HG02840 (cell line): Measurements from ENCODE around the gene GGCT.
A peak's percentile ranks its signal among the peaks of the same experiment; 100 is the strongest.
"Not testable (repeated sequence)": the region's sequence is repeated elsewhere in the genome, so short reads cannot be mapped to it uniquely, and the experiment has no call there.

Experiments
- ATAC-seq: cut with Tn5 transposase; IDR thresholded peaks from one replicate; pipeline ENCODE4 v1.9.1; 2021; ENCODE audit warnings: mild to moderate bottlenecking, moderate library complexity, moderate number of reproducible peaks; ENCODE audit not compliant: unreplicated experiment, low FRiP score

Gene GGCT

DNA sequence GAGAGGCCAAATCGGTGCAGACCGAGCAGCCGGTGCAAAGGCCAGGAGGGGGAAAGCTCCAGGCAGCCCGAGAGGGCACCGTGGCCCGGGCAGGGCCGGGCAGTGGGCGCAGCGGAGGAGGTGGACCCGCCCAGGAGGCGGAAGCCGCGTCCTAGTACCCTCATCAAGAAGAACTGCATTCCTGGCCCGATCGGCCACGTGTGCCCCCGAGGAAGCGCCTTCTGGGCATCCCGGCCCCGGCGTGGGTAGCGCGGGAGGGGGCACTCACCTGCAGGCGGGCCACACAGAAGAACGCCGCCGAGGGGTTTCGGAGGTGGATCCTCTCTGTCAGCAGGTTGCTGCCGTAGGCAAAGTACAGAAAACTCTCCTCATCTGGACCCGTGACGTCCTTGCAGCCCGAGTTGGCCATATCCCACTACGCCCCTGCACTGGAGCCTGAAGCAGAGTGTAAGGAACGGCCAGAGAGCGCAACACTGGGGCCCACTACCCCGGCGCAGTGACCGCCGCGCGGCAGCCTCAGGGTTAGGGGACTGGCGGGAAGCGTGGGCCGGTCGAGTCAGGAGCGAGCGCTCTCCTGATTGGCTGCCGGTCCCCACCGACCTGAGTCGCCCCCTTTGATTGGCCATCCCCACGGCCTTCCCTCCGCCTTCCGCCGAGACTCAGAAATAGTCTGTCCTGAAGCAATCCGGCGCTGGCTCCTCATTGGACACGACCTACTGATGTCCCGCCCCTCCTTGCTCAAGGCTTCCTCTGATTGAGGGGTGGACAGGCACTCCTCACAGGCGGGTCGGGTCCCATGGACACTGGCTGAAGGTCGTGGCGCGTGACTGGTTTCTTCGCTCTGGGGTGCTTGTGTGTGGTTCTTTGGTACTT, at the start of gene GGCT:
Gene GGCT, minus strand, starts transcription at position 529 of the 873 bp plus-strand sequence. Its CDS starts 120 bp downstream, at position 409.
- ATAC-seq, result peak; percentile 99

DNA sequence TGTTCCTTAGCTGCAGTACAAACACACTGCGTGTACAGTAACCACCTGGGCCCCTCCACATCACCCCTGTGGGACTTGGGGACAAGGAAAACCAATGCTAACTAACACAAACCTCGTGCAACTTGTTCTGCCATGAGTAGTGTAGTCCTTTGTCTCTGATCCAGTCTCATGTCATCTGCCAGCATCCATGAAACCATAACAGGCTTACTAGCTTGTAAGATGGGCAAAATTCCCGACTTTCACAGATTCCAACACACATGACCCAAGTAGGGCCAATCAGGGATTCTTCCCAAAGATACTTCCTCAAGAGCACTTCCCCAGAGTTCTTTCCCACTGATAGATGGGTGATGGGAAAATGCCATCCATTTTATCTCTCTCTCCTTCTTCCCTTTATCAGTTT, 48.9 kb upstream of the GGCT start:
- ATAC-seq, result no peak

- ATAC-seq, result no peak
Measured at GRCh38 chr7:30553141-30553540, 48.5 kb upstream of the GGCT start.

- ATAC-seq, result no peak
Measured at GRCh38 chr7:30552330-30552729, 47.7 kb upstream of the GGCT start.

DNA sequence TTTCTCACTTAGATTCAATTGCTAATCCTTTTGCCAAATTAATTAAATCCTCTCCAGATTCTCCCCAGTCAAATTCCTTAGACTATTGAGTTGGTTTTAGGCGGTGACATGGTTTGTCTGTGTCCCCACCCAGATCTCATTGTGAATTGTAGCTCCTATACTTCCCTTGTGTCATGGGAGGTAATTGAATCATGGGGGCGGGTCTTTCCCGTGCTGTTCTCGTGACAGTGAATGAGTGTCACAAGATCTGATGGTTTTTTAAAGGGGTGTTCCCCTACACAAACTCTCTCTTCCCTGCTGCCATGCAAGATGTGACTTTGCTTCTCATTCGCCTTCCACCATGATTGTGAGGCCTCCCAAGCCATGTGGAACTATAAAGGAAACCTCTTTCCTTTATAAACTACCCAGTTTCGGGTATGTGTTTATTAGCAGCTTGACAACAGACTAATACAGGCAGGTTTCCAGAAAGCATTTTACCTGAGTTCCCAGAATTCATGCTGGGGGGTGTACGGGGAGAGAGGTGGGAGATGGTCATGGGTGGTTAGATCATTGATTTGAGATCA, 45.4 kb upstream of the GGCT start:
- no peak for ATAC-seq

DNA sequence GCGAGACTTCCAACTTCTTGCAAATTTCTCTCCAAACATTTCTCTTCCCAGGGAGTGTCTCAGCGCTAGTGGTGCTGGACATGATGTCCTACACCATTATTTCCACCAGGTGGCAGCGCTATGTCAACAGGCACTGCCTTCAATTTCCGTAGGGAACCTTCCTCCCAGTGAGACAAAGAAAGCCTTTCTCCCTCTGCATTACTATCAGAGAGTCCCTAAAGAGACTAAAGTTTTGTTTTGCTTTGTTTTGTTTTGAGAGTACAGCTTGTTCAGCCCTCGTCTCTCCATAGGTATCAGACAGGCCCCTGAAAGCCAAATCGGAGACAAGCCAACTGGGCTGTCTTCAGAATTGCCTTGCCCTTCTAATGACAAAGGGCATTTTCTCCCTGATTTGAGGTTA, 44.2 kb upstream of the GGCT start:
- ATAC-seq, result no peak

- no peak for ATAC-seq
Measured at GRCh38 chr7:30546596-30546995, 42.0 kb upstream of the GGCT start.

- no peak for ATAC-seq
Measured at GRCh38 chr7:30545791-30546555, 41.3 kb upstream of the GGCT start.

DNA sequence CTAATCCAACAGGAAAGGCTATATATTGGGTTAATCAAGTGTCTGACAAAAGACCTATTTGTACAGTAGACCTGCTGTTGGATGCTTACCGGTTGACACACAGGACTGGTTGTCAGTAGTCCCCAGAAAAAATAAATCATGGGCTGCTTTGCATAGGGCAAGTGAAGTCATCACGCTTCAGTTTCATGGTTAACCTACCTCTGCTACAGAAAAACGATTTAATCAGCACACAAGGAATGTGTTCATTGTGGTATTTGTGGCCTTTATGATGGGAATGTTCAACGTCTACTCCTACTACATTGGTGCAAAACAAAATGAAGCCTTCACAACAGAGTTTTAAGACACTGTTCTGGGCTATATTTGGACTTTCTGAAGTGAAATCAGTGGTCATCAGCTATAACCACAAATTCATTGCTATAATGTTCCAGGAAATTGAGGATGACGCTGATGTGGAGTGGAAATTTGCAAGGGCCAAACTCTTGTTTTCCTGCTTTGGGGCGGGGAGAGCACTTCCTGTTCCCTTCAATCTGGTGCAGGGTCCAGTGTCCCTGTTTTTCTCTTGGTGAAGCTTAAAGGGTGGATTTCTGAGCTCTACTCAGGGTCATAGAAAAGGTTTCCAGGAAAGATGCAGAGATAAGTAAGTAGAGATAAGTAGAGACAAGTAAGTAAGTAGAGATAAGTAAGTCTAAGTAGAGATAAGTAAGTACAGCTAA, 39.3 kb upstream of the GGCT start:
- ATAC-seq, result no peak

DNA sequence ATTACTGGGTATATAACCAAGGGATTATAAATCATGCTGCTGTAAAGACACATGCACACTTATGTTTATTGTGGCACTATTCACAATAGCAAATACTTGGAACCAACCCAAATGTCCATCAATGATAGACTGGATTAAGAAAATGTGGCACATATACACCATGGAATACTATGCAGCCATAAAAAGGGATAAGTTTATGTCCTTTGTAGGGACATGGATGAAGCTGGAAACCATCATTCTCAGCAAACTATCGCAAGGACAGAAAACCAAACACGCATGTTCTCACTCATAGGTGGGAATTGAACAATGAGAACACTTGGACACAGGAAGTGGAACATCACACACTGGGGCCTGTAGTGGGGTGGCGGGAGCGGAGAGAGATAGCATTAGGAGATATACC, 38.5 kb upstream of the GGCT start:
- not testable (repeated sequence) for ATAC-seq

DNA sequence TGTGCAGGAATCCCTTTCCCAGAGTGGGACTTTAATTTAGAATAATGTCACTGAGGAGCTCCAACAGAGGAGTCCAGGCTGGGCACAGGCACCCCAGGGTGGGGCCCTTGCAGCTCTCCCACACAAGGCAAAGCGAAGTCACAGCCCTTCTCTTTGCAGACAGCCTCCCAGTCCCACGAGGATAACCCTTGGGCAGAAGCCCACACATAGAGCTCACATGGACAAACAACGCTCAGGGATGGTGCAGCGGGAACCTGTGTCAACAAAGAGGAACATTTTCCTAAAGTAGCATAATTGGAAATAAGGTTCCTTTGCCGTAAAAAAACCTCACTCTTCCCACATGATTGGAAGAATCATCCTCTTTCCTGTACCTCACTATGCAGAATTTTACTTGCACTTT, 29.3 kb upstream of the GGCT start:
- ATAC-seq, result no peak

GRCh38 chr7:30531286-30531685, 26.7 kb upstream of the GGCT start:
- no peak for ATAC-seq

DNA sequence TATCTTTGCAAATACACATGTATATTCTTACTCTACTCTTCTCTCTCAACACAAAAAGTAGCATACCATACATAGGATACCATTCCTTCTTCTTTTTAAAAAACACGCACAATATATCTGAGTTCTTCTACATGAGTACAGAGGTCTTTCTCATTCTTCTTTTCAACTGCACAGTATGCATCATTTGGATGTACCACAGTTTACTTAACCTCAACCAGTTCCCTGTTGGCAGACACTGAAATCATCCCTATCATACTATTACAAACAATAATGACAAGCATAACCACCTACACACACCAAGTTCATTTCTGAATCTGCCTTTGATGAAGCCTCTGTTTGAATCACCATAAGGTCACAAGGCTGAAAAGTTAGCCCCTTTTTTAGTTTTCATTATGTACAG, 25.7 kb upstream of the GGCT start:
- no peak for ATAC-seq

DNA sequence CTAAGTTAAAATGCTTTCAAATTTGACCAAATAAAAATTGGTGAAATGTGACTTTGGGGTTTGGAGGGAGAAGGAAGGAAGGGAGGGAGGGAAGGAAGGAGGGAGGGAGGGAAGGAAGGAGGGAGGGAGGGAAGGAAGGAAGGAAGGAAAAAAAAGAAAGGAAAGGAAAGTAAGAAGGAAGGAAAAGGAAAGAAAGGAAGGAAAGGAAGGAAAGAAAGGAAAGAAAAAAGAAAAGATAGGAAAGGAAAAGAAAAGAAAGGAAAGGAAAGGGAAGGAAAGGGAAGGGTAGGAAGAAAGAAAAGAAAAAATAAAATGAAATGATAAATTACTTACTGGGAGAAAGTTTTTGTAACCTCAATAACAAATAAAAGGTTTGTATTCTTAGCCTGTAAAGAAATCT, 24.1 kb upstream of the GGCT start:
- ATAC-seq, result no peak

- not testable (repeated sequence) for ATAC-seq
Measured at GRCh38 chr7:30527297-30527696, 22.7 kb upstream of the GGCT start.

DNA sequence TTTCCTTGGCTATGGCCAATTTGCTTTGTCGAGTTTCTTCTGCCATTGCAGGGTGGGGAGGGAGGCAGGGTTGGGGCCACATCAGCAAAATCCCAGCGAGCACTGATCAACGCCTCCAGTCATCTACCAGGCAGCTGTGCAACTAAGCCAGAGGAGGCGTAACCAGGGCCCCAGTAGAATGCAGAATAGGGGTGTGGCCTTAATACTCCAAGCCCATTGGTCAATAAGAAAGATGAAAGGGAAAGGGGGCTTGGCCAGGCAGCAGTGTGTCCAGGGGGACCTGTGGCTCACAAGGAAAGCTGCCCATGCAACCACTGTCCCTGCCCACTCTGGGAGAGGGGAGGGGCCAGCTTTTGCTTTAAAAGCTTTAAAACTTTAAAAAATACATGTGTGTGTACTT, 21.5 kb upstream of the GGCT start:
- no peak for ATAC-seq

DNA sequence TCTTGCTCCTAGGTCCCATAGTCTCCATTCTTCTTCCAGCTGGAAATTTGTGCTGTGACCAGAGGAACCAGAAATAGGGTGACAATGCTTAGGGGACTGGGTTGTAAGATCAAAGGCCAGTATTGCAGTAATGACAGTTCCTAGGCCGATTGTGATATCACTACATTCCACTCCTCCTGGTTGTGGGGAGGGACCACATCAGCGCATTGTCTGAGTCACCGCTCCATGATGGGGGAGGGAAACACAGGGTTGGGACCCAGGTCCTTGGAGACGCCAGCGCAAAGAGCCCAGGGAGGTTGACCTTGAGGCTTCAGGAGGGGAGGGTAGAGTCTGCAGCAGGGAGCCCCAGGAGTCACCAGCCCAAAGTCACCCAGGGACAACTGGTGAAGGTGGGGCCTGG, 20.8 kb upstream of the GGCT start:
- no peak for ATAC-seq

DNA sequence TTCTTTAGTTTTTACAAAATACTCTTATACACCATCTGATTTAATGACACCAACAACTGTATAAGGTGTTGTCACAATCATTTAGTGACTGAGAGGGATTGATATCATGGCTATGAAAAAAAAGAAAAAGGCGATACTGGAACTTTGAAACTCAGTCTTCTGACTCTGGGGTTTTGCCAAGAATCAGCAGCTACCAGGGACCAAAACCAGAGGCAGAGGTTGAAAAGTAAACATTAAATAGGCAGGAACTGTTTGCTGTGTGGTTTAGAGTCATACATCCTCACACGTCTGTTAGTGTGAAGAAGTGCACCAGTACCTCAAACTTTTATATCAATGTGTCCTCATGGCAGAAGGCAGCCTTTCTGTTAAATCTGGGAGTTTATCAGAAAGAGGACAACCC, 19.9 kb upstream of the GGCT start:
- no peak for ATAC-seq

GRCh38 chr7:30523466-30523865, 18.8 kb upstream of the GGCT start:
- no peak for ATAC-seq

GRCh38 chr7:30522159-30522558, 17.5 kb upstream of the GGCT start:
- no peak for ATAC-seq

DNA sequence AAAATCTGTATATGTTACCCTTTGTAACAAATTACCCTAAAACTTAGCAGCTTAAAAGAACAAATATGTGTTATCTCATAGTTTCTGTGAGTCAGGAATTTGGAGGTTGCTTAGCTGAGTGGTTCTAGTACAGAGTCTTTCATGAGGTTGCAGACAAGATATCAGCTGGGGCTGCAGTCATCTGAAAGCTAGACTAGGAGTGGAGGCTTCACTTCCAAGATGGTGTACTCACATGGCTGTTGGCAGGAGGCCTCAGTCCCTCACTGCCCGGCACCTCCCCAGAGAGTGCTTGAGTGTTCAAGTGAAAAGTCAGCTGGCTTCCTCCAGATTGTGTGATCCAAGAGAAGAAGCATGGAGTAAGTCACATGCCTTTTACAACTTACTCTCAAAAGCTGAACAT, 16.9 kb upstream of the GGCT start:
- ATAC-seq, result no peak
